Neural progenitor cell (in vitro differentiated cells): ENCODE results near the gene RRAS2.
"Not testable (repeated sequence)": the region's sequence is repeated elsewhere in the genome, so short reads cannot be mapped to it uniquely, and the experiment has no call there.

Experiments used
- CTCF ChIP-seq: fragments of 200-600 bp; sonication (generic); IDR thresholded peaks from 2 replicates; pipeline ENCODE4 v1.5.1; 2017; ENCODE audit warnings: antibody characterized with exemption, mild to moderate bottlenecking
- EZH2 ChIP-seq: fragments of 200-600 bp; sonication (generic); IDR thresholded peaks from 2 replicates; pipeline ENCODE4 v1.6.1; 2017; ENCODE audit warnings: antibody characterized with exemption, mild to moderate bottlenecking, moderate library complexity
- EZH2phosphoT487 ChIP-seq: fragments of 200-600 bp; sonication (generic); IDR thresholded peaks from 2 replicates; pipeline ENCODE4 v1.6.1; 2017; ENCODE audit warnings: antibody characterized with exemption

- TF ChIP-seq CTCF, EZH2, EZH2phosphoT487: not testable (repeated sequence)
Measured at GRCh38 chr11:14406116-14406515, 47.1 kb upstream of the RRAS2 start.
